Thyroid gland (tissue), 4 donors: ENCODE data around the gene SHROOM3.

Experiments
- CTCF ChIP-seq, 6 experiments: fragments of 200-600 bp in 3 of 6; fragments of 450-650 bp in 3 of 6; sonication (generic) in 3 of 6; IDR thresholded peaks; one replicate each; pipeline ENCODE4 v1.5.1; 2016 to 2019; ENCODE audit warnings: antibody characterized with exemption in 6 of 6, mild to moderate bottlenecking in 2 of 6, inconsistent platforms in 1 of 6, moderate library complexity in 1 of 6
- POLR2A ChIP-seq, 2 donors: fragments of 450-650 bp; IDR thresholded peaks; one replicate each; pipeline ENCODE4 v1.6.1; 2017; ENCODE audit warnings: antibody characterized with exemption in 2 of 2, mild to moderate bottlenecking in 2 of 2, moderate library complexity in 1 of 2

- TF ChIP-seq CTCF (IDR thresholded peaks at IDR 0.05) (no peak), POLR2A (IDR thresholded peaks at IDR 0.05) (no peak)
Observed at GRCh38 chr4:76641758-76642157, 206.7 kb downstream of the SHROOM3 start.
